Stimulated activated CD8-positive, alpha-beta memory T cell treated with anti-CD3 and anti-CD28 coated beads, Interleukin-4, amount 100 ng/mL, for 48 hours (primary cell): ENCODE results near the gene MNAT1.
"Not testable (repeated sequence)": the region's sequence is repeated elsewhere in the genome, so short reads cannot be mapped to it uniquely, and the experiment has no call there.

Experiments used
- DNase-seq: peaks from one replicate; pipeline ENCODE4 v3.0.0-alpha.2; 2020

MNAT1 gene

DNA sequence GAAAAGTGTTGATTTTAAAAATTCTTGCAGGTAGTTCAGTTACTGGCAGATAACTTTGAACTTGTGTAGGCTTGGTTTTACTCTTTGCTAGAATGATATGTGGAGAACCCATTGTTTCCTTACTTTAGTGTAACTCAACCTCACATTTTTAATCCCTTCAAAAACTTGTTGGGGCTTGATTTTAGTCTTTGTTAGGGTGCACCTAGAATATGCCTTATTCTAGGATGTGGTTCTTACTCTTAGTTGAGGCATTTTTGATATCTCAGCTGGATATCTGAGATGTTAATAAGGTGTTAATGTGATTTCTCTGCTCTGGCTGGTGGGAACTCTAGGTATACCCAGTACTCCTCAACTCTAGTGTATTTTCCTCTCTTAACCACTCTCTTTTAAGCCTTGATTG, 10.0 kb downstream of the MNAT1 start:
- no peak for DNase-seq

DNA sequence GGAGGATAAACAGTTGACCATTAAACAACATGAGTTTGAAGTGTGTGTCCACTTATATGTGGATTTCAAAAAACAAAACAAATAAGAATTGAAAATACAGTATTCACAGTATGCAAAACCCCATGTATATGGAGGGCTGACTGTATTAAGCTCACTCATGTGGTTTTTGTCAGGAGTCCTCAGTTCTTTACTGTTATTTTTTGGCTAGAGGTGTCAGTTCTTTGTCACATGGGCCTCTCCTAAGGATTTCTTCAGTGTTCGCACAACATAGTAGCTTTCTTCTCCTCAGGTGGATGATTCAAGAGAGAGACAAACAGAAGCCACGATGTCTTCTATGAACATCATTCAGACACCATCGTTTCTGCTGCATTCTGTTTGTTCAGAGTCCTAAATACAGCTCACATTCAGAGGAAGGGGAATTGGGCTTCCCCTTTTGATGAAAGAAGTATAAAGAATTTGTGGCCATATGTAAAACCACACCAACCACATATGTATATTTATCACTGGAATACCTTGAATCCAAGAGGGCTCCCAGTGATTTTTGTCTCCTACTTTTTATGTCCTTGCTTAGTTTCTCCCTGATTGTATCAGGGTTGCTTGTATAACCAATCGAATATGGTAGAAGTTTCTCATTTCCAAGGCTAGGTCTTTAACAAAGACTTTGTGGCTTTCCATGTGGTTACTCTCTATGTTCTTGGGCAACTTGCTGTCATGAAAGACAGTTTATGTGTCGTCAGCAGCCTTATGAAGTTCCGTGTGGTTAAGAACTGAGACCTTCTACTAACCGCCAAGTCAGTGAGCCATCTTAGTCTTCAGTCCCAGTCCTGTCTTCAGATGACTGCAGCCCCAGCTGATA, 18.9 kb downstream of the MNAT1 start:
- DNase-seq = peak; percentile 58

DNA sequence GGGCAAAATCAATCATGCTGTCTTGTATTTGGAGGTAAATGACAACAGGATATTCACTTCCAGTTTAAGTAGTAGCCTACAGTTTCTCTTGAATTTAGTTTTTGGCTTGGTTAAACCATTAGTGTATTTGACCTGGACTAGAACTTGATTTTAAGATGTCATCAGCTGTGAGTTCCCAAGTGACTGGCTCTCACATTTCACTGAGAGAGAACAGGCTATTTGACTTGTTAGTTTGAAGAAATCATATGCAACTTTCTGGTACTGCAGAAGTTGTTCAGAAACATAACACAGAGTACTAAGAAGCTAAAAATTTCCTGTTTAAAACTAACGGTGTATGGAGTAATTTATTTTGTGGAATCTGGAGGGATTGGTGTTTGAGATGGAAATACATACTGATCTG, 22.3 kb downstream of the MNAT1 start:
- no peak for DNase-seq

DNA sequence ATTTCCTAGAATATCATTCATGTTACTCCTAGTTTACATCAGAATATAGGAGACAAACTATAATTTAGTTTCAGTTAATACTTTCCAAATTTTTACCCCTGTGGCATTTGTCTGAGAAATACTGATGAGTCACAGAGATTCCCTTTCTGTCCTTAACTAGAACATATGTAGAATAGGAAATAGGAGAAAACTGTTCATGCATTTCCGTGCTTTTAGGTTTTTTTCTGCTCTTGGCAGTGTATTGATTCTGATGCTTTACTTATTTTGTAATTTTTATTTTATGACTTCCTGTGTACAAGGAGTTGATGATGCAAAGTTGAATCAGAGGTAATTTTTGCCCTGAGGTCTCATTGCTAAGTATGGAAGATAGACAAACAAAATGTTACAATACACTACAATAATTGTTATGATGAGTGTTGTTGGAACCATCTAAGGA, 23.0 kb downstream of the MNAT1 start:
- no peak for DNase-seq

DNA sequence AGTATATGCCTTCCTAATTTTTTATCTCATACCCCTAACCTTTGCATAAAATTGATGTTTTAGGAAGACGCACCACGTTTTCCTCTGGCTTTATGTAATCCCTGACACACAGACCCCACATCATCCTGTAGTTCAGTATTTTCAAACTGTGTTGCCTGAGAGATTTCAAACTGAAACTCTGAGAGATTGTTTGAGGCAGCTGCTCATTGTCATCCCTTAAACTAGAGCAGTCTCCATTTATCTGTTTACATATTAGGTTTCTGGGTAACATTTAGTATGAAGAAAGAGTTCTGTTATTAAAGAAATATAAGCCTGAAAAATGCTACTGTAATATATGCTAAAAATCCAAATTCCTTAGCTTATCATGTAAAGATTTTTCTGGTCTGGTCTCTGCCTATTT, 24.3 kb downstream of the MNAT1 start:
- no peak for DNase-seq

DNA sequence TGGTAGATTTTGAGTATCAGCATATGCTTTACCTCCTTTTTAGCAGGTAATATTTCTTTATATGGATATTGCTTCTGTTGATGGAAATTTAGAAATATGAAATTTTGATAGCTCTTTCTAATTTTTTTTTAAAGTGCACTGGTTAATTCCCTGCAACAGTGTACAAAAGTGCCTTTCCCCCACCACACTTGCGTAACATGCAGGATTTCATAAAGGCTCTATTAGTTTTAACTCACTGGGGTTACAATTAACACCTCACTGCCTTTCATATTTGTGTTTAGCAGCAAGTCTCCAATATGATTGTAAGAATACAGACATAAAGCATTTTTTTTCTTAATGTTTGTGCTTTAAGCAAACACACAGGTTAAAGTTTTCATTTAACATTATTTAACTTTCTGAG, 25.6 kb downstream of the MNAT1 start:
- DNase-seq = no peak

DNA sequence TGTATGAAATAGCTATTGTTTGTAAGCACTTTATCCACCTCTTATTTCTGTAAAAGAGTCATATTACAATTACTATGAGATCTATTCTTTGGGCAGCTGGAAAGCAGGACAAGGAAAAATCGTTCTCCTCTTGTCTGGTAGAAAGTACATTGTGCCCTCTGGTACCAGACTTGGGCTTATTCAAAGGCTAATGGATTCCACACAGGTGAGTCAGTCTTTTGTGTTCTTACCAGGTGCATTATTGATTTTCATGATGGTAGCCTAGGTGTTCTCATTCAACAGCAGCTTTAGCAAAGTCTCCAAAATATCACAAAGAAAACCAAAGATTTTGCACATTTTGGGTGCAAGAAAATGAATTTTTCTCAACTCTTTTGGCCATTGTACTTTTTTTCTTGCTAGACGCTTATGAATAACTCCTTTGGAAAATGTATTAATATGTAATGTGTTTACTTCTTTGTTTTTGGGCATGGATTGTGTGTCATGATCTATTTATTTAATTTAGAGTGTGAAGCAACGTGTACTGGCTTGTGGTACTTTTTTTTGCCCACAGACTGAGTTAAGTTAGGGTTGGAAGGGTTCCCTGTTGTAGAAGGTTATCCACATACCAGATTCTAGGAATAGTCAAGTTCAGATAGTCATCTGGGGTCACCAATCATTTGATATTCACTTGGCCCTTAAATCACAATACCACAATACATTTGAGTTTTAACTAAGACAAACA, 26.2 kb downstream of the MNAT1 start:
- DNase-seq = no peak

DNA sequence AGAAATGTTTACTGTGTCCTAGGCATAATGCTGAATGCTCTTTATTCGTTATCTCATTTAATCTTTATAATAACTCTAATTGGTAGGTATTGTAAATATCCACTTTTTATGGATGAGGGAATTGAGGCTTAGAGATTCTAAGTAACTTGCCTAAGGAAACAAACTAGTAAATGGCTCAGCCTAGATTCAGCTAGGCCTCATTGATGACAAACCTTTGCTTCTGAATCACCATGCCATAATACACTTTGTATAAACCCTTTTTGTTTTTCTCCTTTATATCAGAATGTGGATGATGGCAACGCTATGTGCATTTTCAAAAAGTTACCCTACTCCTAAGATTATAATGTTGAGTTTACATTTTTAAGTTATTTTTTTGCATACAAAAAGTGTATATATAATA, 34.0 kb downstream of the MNAT1 start:
- DNase-seq = no peak

DNA sequence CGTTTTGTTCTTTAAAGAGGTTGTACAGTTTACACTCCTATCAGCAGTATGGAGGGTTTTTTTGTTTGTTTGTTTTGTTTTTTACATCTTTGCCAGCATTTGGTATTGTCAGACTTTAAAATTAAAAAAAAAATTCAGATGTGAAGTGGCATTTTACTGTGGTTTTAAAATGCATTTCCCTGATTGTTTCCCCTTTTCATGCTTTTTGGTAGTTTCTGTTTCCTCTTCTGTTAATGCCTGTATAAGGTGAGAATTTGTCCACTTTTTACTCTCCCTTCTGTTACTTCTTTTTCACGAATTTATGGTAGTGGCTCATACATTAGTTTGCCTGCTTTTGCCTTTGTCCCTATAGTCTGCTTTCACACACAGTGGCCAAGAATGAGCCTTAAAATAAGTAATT, 36.6 kb downstream of the MNAT1 start:
- DNase-seq = no peak

DNA sequence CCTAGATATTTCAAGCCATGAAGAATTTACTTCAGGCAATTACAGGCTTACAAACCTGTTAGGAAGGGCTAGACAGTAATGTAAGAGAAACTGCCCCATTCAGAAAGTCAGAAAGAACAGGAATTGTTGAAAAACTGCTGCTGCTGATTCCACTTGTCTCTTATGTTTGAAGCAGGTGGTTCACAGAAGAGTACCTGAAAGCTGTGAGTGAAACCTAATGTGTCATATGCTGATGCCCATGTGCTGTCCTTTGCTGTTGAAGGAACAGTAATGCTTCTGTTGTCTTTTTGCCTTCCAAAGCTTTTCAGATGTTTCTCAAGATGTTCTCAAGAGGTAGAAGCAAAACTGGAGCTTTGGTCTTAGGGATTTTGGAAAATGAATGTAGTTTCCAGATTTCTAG, 39.0 kb downstream of the MNAT1 start:
- no peak for DNase-seq

DNA sequence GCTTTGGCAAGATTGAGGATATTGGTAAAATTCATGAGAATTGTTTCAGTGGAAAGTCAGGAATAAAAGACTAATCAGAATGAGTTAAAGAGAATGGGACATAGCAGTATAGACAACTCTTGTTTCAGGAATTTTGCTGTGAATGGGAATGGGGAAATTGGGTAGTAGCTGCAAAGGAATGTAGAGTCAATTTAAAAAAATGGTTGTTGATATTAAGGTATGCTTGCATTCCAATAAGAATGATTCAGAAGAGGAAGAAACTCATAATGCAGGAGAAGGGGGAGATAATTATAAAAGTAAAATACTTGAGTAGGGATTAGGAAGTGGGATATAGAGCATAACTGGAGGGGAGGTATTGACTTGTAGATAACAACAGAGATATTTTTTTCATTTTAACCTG, 40.7 kb downstream of the MNAT1 start:
- no peak for DNase-seq

DNA sequence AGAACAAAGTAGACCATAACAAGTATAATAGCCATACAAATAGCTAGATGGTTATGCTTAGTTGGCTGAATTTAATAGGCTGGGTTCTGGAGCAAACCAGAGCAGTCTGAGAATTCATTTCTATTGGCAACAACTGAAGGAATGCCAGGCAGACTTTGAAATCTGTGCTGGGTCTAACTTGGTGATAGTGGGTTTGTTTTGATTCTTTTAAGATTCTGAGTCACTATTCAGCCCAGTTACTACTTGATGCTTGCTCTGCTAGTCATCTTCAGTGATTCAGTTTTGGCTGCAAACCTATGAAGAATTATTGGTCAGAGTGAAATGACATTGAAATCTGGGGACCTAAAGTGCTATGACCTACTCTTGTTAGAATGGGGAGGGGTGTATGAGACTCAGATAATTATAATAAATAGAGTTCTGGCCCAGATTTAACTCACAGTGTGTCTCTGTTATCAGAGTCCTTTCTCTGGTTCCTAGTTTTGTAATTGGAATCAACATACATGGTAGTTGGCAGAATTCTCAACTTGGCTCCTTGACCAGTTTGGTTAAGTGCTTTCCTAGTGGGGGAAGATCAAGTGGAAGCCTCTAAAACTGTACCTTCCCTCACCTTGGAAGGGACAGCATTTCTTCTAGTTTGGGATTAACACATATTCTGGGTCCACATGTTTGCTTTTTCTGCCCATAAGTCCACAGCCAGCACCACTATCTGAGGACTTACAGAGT, 43.5 kb downstream of the MNAT1 start:
- no peak for DNase-seq

DNA sequence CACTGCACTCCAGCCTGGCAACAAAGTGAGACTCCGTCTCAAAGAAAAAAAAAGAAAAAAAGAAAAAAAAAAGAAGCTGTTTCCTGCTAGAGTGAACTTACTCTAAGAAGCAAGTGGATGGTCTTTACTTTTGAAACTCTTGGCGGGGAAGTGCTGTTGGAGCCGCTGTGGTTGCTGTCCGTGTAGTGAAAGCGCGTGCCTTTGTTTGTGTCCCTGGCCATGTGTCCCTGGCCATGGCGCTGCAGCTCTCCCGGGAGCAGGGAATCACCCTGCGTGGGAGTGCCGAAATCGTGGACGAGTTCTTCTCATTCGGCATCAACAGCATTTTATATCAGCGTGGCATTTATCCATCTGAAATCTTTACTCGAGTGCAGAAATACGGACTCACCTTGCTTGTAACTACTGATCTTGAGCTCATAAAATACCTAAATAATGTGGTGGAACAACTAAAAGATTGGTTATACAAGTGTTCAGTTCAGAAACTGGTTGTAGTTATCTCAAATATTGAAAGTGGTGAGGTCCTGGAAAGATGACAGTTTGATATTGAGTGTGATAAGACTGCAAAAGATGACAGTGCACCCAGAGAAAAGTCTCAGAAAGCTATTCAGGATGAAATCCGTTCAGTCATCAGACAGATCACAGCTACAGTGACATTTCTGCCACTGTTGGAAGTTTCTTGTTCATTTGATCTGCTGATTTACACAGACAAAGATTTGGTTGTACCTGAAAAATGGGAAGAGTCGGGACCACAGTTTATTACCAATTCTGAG, 45.4 kb downstream of the MNAT1 start:
- not testable (repeated sequence) for DNase-seq

DNA sequence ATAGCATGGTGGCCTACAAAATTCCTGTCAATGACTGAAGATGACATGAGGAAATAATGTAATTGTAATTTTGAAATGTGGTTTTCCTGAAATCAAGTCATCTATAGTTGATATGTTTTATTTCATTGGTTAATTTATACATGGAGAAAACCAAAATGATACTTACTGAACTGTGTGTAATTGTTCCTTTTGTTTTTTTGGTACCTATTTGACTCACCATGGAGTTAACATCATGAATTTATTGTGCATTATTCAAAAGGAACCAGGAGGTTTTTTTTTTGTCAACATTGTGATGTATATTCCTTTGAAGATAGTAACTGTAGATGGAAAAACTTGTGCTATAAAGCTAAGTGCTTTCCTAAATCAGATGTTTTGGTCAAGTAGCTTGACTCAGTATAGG, 46.0 kb downstream of the MNAT1 start:
- not testable (repeated sequence) for DNase-seq

DNA sequence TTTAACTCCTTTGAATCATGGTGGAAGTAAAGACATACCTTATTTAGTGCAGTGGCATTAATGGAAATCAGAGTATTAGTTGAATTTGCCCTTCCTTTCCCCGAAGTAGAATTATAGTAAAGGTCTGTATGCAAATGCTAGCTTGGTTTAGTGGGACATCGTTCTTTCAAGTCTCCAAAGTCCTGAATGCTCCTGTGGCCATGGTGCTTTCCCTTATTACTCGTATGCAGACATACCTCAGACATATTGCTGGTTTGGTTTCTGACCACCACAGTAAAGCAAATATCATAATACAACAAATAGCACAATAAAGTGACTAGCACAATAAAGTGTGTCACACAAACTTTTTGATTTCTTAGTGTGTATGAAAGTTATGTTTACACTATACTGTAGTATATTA, 52.3 kb downstream of the MNAT1 start:
- DNase-seq = no peak

DNA sequence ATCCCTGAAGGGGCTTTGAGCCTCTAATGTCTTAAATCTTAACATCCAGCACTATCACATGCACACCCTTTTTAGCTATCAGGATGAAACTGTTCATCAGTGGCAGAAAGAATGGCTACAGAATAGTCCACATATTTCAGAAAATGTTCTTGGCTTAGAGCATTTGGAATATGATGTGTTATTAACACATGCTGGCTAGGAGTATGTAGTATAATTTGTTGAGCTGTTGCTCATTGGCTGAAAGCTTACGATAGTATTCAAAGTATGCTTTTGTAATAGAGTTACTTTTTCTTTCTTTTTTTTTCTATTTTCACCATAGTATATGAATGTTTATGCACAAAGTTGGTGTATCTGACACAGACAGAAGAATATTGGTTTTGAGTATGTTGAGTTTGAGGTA, 55.1 kb downstream of the MNAT1 start:
- DNase-seq = no peak

DNA sequence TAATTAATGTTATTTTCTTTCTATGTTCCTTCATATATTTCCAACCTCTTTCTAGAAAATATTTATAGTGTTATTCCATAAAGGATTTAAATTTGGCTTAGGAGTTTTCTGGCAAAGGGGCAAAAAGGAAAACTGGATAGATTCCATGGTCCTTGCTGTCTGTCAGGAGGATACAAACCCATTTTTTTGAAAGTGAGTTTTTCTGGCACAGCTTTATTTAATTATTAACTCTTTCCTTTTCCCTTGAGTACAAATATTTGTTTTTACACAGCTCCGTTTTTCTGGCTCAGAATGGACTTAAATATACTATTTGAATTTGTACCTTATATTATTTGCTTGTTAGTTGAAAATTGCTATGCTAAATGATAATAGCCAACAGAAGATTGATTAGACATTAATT, 56.3 kb downstream of the MNAT1 start:
- no peak for DNase-seq

DNA sequence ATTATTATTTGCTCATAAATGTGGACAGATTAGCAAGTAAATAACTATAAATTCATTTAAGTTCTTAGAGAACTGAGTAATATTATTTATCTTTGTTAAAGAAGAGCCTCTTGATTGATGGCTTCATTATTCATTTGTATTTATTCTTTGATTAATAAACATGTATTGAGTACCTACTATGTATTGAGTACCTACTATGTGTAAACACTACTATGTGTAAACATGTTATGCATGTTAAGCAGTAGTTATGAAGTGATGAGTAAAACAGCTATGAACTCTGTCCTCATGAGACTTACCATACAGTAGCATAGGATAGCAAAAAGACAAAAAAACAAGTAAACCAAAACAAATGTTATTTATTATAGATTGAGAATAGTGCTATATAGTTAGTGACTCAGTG, 61.9 kb downstream of the MNAT1 start:
- DNase-seq = no peak

DNA sequence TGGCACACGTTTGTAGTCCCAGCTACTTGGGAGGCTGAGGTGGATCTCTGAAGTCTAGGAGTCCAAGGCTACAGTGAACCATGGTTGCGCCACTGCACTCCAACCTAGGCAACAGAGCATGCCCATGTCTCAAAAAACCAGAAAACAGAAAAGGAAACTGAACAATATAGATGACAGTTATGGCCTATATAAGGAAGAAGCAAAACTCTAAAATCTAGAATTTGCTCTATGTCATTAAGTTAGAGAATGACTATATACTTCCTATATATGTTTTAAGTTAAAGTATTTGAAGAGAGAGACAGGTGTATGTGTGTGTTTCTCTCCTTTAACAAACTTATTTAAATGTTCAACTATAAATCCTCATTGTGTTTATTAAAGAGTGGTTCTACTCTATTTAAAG, 65.8 kb downstream of the MNAT1 start:
- no peak for DNase-seq

DNA sequence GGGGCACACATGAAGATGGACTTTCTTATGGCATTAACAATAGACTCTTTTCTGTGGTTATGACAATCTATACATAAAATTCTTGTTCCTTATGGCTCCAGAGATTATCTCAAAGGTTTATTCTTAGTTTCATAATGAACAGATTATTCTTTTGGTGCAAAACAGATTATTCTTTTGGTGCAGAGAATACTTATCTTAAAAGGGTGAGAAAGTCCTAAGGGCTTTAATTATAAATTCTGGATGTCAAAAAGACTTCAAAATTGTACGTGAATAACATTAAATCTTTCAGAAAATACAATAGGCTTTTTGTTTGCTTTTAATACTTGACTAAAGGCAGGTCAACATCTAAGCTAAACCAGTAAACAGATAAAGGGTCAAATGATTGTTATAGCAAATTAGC, 69.3 kb downstream of the MNAT1 start:
- DNase-seq = no peak

DNA sequence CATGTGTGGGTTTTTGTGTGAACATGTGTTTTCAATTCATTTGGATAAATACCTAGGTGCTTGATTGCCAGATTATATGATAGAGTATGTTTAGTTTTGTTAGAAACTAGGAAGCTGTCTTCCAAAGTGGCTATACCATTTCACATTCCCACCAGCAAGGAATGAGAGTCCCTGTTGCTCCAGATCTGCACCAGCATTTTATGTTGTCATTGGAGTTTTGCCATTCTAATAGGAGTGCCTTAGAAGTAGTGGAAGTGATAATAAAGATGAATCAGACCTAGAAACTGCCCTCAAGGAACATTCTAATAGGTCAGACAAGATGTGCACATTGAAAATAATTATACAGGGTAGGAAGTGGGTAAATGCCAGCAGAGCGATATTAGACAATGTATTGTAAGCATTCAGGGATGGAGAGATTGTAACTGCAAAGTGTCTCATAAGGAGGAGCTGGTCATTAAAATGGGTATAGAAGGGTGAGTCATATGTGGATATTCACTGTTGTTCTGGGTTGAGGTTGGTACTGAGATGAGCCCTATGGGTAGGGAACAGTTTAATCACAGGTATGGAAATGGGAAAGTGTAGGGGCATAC, 71.4 kb downstream of the MNAT1 start:
- no peak for DNase-seq

DNA sequence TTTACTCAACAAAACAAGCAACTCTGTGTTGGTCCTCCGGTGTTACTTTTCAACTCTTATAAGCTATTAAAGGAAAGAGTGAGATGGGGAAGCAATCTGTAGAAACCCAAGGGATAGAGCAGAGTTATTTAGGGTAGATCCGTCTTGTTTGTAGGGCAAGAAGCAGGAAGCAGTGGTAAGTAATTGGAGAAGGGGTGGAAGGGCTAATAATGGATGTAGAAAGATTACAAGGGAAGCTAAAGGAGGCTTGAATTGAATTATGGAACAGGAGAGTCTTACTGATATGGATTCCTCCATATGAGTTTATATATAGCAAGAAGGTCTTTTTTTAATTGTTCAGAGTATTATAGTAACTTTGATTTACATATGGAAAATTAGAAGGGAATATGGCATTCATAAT, 72.7 kb downstream of the MNAT1 start:
- DNase-seq = no peak

DNA sequence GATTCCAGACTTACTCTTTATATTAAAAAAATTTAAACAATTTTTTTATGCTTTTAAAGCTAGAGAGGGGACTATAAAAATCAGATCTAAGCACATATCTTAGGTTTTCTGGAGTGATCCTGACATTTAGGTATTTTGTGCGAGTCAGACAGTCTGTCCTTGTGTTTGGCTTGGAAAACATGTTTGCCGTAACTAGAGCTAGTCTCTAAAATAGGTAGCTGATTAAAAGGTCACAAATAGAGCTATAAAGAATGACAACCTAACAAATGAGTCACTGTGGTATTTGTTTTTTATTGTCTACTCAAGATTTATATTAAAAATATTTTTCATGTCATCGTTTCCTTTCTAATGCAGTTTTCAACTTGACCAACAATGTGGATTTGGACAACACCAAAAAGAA, 73.4 kb downstream of the MNAT1 start:
- DNase-seq = no peak
